Endothelial cell (in vitro differentiated cells): Measurements from ENCODE around the gene KRTAP12-1. TPM values are rescaled to one million over a fixed set of nuclear protein-coding genes. Genes with fewer than 3 reads are reported as not detected.

Experiments used
- DNase-seq: peaks from one replicate; pipeline ENCODE4 v3.0.0; 2021; ENCODE audit warnings: low spot score
- H3K27ac Mint-ChIP-seq: one replicate; pipeline ENCODE4 v1.8.0; 2021; ENCODE audit warnings: mixed read lengths, inconsistent platforms; ENCODE audit not compliant: unreplicated experiment
- H3K27me3 Mint-ChIP-seq: one replicate; pipeline ENCODE4 v1.8.0; 2021; ENCODE audit warnings: mild to moderate bottlenecking, moderate library complexity, mixed read lengths, inconsistent platforms; ENCODE audit not compliant: unreplicated experiment
- H3K36me3 Mint-ChIP-seq: one replicate; pipeline ENCODE4 v1.8.0; 2021; ENCODE audit warnings: mild to moderate bottlenecking, low read depth, mixed read lengths, inconsistent platforms; ENCODE audit not compliant: unreplicated experiment
- H3K4me1 Mint-ChIP-seq: one replicate; pipeline ENCODE4 v1.8.0; 2021; ENCODE audit warnings: mild to moderate bottlenecking, mixed read lengths, inconsistent platforms; ENCODE audit not compliant: unreplicated experiment
- H3K4me3 Mint-ChIP-seq: one replicate; pipeline ENCODE4 v1.8.0; 2021; ENCODE audit warnings: mild to moderate bottlenecking, mixed read lengths, inconsistent platforms; ENCODE audit not compliant: unreplicated experiment
- H3K9me3 Mint-ChIP-seq: one replicate; pipeline ENCODE4 v1.8.0; 2021; ENCODE audit warnings: mixed read lengths, inconsistent platforms; ENCODE audit not compliant: unreplicated experiment
- total RNA-seq: library from RNA; stranded (reverse); fragmentation: NEBNext Ultra II Directional; extraction: Animal tissue kit (Norgen Biotek cat#: 25700); gene quantifications from one replicate; pipeline ENCODE4 v1.2.1, GENCODE V29; 2021; ENCODE audit not compliant: unreplicated experiment
- TF ChIP-seq, protein P1 (sequence below): fragments of 200-600 bp; sonication (generic); IDR thresholded peaks from one replicate; pipeline ENCODE4 v1.5.0; 2021; ENCODE audit warnings: antibody characterized with exemption; ENCODE audit not compliant: unreplicated experiment

The KRTAP12-1 gene
- total RNA-seq, 1 donor from 2014 or later = not detected

DNA sequence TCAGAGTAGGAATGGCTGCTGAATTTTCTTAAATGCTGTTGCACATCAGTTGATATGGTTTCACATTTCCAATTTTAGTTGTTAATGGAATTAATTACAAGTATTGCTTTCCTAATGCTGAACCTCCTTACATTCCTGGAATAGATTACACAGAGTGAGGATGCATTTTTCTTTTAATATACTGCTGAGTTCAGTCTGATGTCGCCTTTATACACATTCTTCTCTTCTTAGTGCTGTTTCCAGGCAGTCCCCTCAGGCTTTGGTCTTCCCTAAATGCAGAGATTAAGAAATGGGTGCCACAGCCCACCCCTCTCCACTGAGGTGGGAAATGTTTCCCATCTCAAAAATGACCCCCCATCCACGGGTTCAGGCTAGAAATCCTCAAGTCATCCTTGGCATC is 36.1 kb upstream of the KRTAP12-1 start:
- no peaks in the 10 kb centered on the region for H3K9me3 Mint-ChIP-seq
- no peak for DNase-seq
- no peak overlapping the region for H3K27ac Mint-ChIP-seq
- H3K27me3 Mint-ChIP-seq = peaks cover 11% of the 10 kb centered on the region
- TF ChIP-seq, protein P1, sequence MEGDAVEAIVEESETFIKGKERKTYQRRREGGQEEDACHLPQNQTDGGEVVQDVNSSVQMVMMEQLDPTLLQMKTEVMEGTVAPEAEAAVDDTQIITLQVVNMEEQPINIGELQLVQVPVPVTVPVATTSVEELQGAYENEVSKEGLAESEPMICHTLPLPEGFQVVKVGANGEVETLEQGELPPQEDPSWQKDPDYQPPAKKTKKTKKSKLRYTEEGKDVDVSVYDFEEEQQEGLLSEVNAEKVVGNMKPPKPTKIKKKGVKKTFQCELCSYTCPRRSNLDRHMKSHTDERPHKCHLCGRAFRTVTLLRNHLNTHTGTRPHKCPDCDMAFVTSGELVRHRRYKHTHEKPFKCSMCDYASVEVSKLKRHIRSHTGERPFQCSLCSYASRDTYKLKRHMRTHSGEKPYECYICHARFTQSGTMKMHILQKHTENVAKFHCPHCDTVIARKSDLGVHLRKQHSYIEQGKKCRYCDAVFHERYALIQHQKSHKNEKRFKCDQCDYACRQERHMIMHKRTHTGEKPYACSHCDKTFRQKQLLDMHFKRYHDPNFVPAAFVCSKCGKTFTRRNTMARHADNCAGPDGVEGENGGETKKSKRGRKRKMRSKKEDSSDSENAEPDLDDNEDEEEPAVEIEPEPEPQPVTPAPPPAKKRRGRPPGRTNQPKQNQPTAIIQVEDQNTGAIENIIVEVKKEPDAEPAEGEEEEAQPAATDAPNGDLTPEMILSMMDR = no peak
- H3K4me1 Mint-ChIP-seq = no peaks in the 10 kb centered on the region
- no peaks in the 10 kb centered on the region for H3K36me3 Mint-ChIP-seq
- no peak overlapping the region for H3K4me3 Mint-ChIP-seq

DNA sequence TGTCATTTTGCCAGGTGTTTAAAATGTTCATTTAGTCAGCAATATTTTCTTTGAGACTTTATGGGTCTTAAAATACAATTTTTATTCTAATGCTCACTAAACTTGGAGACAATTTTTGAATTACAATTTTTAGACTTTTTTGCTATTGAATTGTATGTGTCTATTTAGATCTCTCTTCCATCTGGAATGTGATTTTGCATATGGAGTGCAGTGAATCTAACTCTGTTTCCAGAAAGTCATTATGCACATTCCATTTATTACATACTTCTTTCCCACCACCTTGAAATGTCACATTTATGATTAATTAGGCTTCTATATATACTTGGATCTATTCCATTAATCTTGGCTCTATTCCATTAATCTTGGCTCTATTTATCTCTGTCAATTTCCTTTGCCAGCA is 35.0 kb upstream of the KRTAP12-1 start:
- Mint-ChIP-seq H3K9me3 (no peaks in the 10 kb centered on the region), H3K4me3 (no peak overlapping the region), H3K36me3 (no peaks in the 10 kb centered on the region), H3K4me1 (no peaks in the 10 kb centered on the region), H3K27me3 (peaks cover 12% of the 10 kb centered on the region), H3K27ac (no peak overlapping the region)
- TF ChIP-seq, protein P1 = no peak
- DNase-seq = no peak

DNA sequence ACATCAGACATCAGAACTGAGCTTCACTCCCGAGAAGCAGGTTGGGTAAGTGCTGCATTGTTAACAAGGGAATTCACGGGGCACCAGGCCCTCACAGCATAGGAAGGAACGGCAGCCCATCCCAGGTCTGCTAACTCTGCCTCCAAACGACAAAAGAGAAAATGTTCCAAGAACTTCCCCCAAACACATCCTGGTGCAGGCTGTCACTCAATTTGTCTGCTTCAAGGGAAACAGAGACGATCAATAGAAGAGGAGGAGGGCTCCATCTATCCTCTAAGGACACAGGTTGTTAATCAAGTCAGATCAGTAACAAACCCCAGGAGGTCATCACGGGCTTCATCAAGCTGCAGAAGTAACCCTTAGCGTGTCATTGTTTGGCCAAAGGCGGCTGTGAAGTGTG is 32.9 kb upstream of the KRTAP12-1 start:
- Mint-ChIP-seq H3K4me1 (peaks cover 2% of the 10 kb centered on the region), H3K4me3 (no peak overlapping the region), H3K27ac (no peak overlapping the region), H3K9me3 (no peaks in the 10 kb centered on the region), H3K27me3 (peaks cover 18% of the 10 kb centered on the region), H3K36me3 (peaks cover under 1% of the 10 kb centered on the region)
- TF ChIP-seq, protein P1 = no peak
- DNase-seq = no peak

DNA sequence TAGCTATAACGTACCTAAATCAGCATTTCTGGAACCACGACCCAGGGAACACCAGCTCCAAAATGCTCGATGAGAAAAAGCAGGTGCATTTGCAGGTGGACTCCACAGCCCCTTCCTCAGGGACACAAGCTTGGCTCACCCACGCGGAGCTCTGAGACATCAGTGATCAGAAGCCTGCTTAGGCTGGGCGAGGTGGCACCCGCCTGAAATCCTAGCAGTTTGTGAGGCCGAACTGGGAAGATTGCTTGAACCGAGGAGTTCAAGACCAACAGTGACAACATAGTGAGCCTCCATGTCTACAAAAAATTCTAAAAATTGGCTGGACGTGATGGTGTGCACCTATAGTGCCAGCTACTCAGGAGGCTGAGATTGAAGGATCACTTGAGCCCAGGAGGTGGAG is 31.9 kb upstream of the KRTAP12-1 start:
- Mint-ChIP-seq H3K4me1 (peaks cover 8% of the 10 kb centered on the region), H3K9me3 (no peaks in the 10 kb centered on the region), H3K27ac (no peak overlapping the region), H3K27me3 (peaks cover 19% of the 10 kb centered on the region), H3K36me3 (peaks cover 4% of the 10 kb centered on the region), H3K4me3 (no peak overlapping the region)
- TF ChIP-seq, protein P1 = no peak
- no peak for DNase-seq

DNA sequence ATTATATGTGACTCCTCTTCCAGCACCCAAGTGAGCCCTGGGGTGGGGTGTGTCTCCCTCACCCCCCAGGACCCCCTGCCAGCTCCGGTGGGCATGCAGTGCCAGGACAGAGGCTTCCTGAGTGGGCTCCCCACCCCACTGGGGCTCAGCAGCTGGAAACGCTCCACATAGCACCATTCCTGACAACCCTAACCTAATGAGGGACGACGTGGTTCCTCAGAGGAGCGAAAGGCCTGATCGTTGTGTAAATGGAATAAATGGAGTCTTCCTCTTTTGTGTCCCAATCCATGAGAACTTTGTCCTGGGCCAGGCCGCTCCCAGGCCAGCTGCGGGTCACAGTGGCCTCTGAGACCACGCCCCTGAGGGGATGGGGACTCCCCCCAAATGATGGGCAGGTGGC is 31.2 kb upstream of the KRTAP12-1 start:
- Mint-ChIP-seq H3K4me3 (no peak overlapping the region), H3K4me1 (peaks cover 8% of the 10 kb centered on the region), H3K9me3 (no peaks in the 10 kb centered on the region), H3K36me3 (peaks cover 4% of the 10 kb centered on the region), H3K27ac (no peak overlapping the region), H3K27me3 (peaks cover 21% of the 10 kb centered on the region)
- no peak for DNase-seq
- TF ChIP-seq, protein P1 = no peak
